Epidermal melanocyte (primary cell): ENCODE data around the gene CCL11.
"Not testable (repeated sequence)": the region's sequence is repeated elsewhere in the genome, so short reads cannot be mapped to it uniquely, and the experiment has no call there.

ENCODE experiments used
- DNase-seq: peaks from one replicate; pipeline ENCODE4 v3.0.0; 2011; ENCODE audit warnings: low spot score; ENCODE audit not compliant: insufficient read length

Gene CCL11

GRCh38 chr17:34306466-34306865 is 20.9 kb downstream of the CCL11 start:
- no peak for DNase-seq

- no peak for DNase-seq
These were observed 21.6 kb downstream of the CCL11 start for GRCh38 chr17:34307110-34307509.

- no peak for DNase-seq
These were observed 22.8 kb downstream of the CCL11 start for GRCh38 chr17:34308371-34308770.

DNA sequence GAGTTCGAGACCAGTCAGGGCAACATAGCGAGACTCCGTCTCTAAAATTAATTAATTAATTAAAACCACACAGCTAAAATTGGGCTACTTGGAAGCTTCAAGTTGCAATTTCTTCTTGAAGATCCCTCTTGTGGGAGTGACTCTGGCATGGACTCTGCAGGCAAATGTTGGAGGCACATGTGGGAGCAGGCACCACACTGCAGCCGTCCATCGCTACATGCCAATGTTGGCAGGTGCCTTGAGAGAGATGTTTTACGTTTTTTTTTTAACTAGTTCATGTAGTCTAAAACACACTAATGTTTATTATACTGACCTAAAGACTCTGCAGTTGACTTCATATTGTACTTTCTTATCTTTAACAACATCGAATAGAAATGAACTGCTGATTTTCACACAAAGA is 25.7 kb downstream of the CCL11 start:
- no peak for DNase-seq

GRCh38 chr17:34312080-34312479 is 26.5 kb downstream of the CCL11 start:
- DNase-seq: no peak

GRCh38 chr17:34313164-34313563 is 27.6 kb downstream of the CCL11 start:
- DNase-seq: no peak

DNA sequence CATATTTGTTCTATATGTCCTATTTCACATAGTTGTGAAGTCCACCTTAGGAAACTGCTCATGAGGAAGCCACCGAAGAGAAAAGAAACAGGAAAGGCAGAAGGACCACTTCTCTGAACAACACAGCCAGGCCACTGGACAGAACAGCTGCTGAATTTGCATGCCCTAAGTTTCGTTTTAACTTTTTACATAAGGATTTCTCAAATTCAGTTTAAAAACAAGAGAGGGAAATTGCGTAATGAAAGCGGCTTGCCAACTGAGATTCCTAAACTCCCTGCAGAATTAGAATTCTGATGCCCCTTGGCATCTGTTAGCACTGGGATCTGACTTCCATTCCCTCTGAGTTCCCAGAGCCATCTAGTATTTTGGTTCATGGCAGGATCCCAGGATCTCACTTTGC is 28.7 kb downstream of the CCL11 start:
- DNase-seq: peak; percentile 49

- DNase-seq: no peak
These were observed 32.9 kb downstream of the CCL11 start for GRCh38 chr17:34318474-34318873.

- no peak for DNase-seq
These were observed 33.5 kb downstream of the CCL11 start, which contains the start of gene CCL8 for GRCh38 chr17:34319039-34319483. Gene CCL8 (plus strand): TSS chr17:34319435. CDS start chr17:34319502, 67 bp downstream.

GRCh38 chr17:34321964-34322363 is 36.4 kb downstream of the CCL11 start:
- DNase-seq: no peak

GRCh38 chr17:34327580-34327979 is 42.0 kb downstream of the CCL11 start:
- not testable (repeated sequence) for DNase-seq

- no peak for DNase-seq
These were observed 52.2 kb downstream of the CCL11 start for GRCh38 chr17:34337701-34338100.
